HG02870 (cell line): ENCODE measurements around the gene BMP4.

Source experiments
- ATAC-seq: cut with Tn5 transposase; IDR thresholded peaks from one replicate; pipeline ENCODE4 v1.9.1; 2021; ENCODE audit warnings: mild to moderate bottlenecking, moderate library complexity; ENCODE audit not compliant: unreplicated experiment

The BMP4 gene

DNA sequence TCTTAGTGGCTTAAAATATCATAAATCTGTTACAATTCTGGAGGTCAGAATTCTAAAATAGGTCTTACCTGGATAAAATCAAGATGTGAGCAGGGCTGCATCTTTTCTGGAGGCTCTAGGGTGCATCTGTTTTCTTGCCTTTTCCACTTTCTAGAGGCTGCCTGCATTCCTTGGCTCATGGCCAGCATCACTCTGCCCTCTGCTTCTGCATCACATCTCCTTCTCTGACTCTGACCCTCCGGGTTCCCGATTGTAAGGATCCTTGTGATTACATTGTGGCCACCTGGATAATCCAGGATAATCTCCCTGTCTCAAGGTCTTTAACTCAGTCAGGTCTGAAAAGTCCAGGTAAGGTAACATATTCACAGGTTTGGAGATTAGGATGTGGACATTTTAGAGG, 11.0 kb upstream of the BMP4 start:
- ATAC-seq: no peak

DNA sequence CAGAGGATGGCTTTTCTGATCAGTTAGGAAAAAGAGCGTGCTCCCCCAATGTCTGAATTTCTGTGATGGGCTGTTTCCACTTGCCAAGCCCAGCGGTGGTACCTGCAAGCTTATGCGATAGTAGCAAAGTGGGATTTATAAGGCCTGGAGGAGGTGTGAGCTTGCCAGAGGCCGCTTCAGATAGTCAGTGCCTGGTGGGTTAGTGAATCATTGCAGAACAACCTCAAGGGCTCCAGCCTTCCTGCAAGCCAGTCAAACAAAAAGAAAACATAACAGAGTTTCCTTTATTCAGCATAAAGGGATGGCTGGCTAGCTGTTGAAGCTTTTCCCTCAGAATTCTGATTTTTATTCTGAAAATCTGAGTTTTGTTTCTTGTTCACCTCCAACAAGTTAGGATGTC, 7.6 kb upstream of the BMP4 start:
- no peak for ATAC-seq

DNA sequence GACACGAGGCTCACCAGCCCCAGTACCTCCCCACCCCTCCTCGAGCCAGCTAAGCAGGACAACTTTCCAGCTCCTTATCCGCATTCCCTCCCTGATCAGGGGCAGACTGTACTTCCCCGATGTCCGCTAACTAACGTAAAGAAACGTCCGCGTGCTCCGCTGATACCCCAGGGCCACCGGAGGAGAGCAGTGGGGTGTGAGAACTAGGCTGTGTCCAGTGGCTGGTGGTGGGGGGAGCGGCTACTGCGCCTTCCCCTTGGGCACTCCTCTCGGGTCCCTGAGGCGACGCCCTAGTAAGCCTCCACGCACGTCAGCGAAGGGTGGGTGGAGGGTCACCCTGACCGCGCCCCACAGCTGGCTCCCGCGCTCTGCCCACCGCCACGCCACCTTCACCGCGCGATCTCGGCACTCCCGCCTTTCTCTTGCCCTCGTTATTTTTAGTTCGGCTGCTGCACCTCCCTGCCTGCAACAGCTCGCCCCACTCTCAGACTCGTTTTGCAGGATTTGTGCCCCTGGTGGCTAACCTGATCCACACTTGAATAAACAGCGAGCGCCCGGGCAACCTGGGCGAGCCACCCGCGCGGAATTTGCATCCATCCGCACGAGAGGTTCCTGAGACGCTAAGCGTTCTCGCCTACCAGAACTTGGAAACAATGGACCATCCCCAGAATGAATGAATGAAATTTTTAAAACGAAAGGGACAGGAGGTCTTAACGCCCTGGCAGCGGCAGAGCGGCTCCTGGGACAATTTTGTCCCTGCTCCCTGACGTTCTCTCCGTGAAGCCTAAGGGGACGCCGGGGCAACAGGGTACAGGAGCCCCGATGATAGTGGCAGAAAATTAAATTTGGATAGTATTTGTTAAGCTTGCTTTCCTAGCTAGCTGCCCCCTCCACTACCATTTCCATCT, 6.9 kb upstream of the BMP4 start:
- no peak for ATAC-seq

DNA sequence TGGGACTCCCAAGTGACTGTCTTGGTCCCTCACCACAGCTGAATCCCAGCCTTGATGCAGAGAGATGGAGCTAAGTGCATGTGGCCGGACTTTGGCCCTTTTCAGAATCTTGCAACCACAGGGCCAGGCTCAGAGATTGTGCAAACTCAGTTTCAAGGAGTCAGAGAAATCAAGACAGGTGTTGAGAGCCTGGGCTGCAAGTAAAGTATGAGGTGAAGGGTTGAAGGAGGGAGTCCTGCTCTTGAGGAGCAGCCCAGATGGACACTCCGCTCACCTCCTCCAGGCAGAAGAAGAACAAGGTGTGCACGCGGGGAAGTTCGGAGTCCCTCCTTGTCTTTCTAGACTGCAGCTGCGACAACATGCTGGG, 6.3 kb upstream of the BMP4 start:
- no peak for ATAC-seq

DNA sequence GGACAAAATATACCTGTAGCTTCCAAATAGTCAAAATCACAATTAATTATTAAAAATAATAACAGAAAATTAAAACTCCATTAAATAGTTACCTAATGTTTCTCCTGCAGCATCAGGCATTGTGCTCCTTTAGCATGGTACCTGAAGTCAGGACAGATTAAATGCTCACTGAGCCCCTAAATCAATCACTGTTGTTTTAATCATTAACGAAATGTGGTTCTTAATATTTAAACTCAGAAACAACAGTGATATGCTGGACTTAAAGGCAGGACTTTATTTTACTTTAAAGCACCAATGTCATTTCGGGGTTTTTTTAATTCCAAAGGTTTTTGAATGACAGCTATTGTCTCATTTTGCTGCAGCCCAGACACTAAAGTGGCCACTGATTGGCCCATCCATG, 2.0 kb upstream of the BMP4 start:
- ATAC-seq: no peak

DNA sequence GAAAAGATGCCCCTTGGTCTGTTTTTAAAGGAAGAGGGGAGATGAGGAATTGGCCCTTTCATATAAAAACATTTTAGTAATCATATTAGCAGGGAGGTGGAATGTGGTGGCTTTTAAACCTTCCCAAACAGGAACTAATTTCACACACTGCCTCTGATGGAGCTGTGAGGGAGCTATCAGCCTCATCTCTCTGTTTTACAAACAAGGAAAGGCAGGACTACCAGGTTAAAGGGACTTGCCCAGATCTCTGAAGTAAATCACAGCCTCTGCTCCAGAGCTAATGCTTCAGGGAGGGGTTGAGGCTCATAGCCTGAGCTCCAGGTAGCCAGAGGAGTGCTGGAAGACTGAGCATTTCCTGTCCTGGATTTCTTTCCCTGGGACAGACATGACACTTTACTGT, 1.1 kb upstream of the BMP4 start:
- ATAC-seq: no peak

DNA sequence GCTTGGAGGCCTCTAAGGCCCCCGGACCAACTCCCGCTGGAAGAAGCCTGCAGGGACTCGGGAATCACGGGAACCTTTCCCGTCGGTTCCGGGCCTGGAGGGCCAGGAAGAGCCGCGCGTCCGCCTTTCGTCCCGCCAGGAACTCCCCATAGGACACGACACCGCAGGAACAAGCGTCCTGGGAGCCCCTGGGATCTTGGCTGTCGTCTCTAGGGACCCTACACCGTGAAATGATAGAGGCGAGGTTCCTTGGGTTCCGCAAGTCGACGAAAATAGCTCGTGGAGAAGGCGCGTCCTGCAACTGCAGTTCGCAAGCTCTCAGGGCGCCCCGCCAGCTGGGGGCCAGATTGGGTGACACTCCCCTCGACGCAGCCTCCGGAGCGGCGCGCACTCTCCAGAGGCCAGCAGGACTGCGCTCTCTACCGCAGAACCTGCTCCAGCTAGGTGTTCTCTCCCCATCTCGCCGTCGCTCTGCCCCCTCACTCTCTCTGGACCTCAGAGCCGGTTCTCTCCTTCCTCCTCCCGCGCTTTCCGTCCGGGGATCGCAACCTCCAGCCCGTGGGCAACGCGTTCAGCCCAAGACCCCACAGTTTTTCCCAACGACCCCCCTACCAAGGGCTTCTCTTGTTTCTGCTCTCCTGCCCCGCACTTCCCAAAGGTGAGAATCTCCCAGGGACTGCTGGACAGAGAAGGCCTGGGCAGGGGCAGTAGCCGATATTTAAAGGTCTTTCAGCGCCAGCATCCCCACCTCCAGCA, 776 bp downstream of the BMP4 start:
- ATAC-seq: no peak

DNA sequence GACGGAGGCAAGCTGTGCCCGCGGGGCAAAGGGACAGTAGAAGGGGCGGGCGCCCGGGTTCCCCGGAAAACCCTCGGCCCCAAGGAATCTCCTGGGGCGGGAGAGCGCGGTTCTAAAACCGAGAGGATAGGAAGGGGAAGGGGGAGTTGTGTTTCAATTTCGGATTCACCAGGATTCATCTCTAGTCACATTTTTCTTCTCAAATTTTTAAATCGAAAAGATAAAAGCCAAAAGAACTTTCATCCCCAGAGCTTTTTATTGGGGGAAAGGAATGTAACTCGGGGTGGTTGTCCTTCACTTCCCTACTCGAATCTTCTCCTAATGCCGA, 1.4 kb downstream of the BMP4 start:
- ATAC-seq: no peak

DNA sequence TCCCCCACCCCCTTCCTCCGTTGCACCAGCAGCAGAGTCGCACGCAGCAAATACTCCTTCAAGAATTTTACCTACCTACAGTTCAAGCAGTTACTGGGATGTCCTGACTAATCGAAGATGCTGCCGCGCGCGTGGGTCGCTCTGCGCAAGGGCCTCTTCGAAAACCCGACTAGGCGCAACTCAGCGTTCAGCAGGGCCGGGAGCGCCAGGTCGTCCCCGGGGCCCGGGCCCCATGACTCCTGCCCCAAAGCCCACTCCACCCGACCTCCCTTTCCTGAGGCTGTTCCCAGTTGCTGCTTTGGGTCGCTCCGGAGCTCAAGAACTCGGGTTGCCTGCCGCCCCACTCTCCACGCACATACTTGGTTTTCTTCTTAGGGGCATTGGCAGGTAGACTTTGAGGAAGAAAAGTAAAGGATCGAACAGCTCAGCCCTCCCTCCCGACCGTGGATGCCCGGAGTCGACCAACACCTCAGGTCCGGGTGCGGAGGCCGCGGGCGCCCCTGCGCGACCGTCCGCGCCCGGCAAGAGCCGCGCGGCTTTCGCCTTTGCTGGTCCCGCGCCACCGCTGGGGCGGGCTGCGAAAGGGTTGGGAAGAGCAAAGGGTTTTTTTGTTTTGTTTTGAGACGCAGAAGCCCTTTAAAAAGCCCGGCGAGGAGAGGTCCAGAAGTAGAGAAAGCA, 1.9 kb downstream of the BMP4 start:
- ATAC-seq: no peak

DNA sequence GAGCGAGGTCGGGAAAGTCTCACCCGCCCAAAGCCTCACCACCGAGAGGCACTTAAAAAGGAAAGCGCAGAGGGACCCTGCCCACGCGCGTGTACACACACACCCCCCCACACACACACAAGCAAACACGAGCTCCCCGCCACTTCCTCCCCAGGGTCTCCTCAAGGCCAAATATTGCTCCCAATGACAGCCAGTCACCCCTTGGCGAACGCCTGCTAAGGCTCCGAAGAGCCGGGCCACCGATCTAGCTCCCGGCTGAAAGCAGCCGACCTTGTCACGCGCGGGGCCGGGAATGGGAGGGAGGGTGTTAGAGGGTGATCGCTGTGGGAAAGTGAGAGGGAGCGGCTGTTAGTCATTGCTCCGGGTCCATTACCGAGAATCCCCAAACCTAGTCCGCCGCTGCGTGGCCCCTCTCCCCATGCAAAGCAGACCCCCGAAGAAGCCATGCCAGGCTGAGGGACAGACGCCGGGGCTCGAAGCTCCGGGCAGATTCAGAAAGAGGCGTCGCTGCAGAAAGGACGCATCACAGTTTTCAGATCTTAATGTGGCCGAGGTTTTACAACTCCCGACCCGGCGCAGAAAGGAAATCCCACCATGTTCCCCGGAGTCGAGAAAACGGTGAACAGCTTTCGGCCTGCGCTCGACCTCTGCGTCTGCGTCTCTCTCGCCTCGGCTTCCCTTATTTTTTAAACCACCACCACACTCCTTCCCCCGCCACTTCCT, 2.6 kb downstream of the BMP4 start:
- no peak for ATAC-seq

DNA sequence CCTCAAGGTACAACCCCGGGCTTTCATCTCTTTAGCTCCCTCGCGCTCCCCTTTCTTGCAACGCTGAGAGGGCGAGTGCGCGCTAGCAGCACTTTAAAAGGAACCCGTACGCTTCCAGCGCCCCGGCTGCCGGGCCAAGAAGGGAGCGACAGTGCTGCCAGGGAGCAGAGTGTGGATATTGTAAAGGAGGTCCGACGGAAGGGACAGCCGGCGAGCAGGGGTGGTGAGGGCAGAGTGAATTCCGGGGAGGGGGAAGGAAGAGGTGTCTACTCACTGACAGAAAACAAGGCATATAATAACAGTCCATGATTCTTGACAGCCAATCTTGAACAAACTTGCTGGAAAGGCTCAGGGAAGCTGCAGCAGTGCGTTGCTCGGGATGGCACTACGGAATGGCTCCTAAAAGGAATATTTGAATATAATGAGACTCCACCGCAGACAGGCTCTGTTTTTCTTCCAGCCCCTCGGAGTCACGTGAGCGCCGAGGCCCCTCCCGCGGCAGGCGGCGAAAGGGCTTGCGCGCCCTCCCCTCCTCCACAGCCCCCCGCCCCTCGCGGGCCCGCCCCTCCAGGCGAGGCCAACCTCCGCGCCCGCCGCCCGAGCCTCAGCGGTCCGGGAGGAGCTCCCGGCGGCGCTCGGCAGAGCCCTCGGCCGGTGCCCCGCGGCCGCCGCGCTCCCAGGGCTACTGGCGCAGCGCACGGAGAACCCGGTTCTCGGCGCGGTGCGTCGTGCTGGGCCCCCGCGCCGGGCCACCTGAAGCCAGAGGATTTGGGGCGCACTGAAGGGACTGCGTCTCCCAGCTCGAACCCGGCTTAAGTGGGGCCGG, 3.4 kb downstream of the BMP4 start:
- ATAC-seq: no peak

DNA sequence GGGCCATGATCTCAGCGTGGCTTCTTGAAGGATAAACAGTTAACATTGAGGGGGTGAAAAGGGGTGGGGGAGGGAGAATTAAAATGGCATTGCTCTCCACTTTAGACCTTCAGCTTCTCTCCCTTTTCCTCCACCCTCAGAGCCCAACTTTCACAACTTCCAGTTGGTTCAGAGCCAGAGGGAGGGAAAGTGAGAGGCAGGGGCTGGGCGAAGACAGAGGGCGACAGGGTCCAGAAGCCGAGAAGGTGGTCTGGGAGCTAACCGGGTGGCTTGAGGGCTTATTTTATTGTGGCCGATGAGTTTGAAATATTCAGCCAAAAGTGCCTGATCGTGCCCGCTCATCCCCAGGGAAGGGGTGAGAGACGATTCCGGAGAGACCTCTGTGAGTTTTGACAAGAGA, 4.1 kb downstream of the BMP4 start:
- no peak for ATAC-seq

DNA sequence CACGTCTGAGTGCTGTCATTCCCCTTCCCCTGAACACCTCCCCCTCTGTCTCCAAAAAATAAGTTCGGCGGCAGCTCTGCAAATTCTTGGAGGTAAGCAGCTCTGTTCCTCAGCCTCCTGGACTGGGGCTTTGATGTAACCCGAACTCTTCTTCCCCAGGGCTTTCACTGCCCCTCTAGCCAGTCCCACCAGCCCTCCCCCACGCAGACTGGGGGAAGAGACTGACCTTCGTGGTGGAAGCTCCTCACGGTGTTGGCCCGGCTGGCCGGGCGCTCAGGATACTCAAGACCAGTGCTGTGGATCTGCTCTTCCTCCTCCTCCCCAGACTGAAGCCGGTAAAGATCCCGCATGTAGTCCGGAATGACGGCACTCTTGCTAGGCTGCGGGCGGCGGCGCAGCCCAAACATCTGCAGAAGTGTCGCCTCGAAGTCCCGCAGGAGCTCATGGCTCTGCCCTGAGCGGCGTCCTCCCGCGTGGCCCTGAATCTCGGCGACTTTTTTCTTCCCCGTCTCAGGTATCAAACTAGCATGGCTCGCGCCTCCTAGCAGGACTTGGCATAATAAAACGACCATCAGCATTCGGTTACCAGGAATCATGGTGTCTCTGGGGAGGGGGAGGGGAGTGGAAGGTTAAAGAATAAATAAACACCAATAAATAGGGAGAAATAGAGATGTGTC, 4.9 kb downstream of the BMP4 start:
- ATAC-seq: no peak

DNA sequence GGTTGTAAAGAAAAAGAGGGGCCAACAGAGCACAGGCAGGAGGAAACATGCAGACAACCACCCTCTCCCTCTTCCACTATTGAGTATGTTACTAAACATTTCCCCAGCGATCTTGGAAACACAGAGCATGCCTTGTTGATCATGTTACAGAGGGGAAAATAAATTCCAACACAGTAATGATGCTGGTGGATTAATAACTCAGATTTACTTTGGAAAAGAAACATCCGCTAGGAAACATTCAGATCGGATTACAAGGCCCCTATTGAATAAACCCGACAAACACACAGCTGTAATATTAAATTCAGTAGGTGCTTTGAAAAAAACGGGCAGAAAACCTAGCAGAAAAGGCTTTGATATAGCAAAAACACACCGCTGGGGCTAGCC, 5.4 kb downstream of the BMP4 start:
- ATAC-seq: no peak

DNA sequence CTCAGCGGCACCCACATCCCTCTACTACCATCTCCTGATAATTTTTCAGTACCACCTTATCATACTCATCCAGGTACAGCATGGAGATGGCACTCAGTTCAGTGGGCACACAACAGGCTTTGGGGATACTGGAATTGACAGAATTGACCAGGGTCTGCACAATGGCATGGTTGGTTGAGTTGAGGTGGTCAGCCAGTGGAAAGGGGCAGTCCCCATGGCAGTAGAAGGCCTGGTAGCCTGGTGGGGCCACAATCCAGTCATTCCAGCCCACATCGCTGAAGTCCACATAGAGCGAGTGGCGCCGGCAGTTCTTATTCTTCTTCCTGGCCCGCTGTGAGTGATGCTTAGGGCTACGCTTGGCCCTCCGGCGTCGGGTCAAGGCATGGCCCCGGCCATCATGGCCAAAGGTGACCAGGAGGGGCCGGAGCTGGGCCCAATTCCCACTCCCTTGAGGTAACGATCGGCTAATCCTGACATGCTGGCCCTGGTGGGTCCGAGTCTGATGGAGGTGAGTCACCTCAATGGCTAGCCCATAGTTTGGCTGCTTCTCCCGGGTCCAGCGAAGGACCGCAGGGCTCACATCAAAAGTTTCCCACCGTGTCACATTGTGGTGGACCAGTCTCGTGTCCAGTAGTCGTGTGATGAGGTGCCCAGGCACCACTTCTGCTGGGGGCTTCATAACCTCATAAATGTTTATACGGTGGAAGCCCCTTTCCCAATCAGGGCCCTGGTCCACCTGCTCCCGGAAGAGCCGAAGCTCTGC, 6.4 kb downstream of the BMP4 start:
- ATAC-seq: no peak

DNA sequence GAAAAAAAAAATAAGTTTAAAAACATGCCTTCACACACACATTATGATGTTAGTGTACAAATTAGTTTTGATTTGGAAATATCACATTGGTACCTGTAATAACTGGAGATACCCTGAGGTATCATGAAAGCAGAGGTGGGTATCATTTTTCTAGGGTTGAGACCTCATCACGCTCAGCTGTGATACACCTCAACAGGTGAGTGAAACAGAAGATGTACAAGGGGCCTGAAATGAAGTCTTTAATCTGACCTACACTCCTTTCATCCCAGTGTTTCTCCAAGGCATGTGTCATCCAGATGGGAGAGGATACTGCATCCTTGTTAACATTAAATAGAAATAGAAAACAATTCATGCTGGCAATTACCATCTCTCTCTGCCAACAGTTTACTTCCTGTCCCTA, 7.4 kb downstream of the BMP4 start:
- no peak for ATAC-seq

DNA sequence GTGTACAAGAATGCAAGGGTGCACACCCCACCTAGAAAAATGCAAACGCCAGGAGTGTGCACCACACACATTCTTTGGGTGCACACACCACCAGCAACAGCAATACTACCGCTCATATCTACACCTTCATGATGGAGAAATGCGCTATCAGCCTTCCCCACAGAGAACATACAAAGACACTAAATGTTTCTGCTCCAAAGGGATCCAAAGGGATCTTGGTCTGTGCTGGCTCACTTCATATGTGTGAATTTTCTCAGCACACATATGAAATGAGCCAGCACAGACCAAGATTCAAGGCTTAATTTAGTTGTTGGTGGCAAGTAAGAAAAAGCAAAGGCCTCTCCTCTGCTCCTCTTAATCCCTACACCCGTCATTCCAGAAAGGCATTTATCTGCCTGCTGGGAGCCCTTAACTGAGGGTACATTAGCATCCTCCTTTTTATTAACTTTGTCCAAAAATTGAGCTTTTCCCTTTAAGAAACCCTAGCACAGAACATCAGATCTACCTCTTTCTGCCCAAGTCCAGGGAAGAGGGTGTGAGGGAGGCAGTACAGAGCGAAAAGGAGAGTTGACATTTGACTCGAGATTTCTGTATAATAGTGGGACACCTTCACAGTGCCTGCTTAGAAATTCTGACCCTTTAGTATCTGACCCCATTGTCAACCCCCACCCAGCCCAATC, 8.3 kb downstream of the BMP4 start:
- no peak for ATAC-seq

DNA sequence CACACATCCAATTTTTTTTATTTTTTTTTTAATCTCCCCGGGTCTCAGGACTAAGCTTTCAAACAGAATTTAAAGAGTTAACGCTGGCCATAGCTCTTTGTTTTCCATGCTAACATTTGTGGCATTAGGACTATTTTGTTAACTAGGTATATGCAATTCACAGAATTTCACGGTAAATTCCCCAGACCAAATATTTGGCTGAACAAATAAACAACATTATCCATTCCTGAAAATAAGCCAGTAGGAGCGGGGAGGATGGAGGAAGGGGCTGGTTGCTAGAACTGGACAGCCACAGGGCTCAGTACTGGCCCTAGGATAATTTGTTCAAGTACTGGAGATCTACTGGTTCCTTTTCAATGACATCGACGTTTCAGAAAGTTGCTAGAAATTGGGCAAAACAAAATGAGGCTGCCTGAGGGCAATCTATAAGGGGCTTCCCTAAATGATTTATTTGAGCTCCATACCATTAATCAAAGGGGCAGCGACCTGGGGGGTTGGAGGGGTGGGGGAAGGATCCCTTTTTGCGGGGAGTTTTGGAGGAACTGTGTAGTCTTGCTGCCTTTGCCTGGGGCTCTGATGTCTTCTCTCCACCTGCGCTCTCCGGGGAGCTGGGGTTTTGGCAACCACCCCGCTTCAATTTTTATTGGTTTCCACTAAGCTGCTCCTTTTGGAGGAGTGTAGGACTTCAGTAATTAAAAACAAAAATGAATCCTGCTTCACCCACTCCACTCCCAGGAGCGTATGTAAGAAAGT, 9.0 kb downstream of the BMP4 start:
- no peak for ATAC-seq
